ENCODE data around the gene CFAP43. TPM values are rescaled to one million over a fixed set of nuclear protein-coding genes. Genes with fewer than 3 reads are reported as not detected.

The CFAP43 gene
- total and polyA plus RNA-seq, 2 experiments from 2014 or later = 0.24 to 0.44 TPM

- TF ChIP-seq ZNF462 (CRISPR knock-in tag; IDR thresholded peaks at IDR 0.05) = no peak
Observed at GRCh38 chr10:104232613-104233102, 494 bp upstream of the CFAP43 start (continued).

- ATAC-seq (no peak), DNase-seq (ENCODE audit: low spot score) (no peak)
- no peak for TF ChIP-seq JUNB (IDR thresholded peaks at IDR 0.05; ENCODE audit: unreplicated experiment)
- TF ChIP-seq REST (IDR thresholded peaks at IDR 0.05; ENCODE audit: unreplicated experiment) = no peak
- TF ChIP-seq ZNF331 (CRISPR knock-in tag; IDR thresholded peaks at IDR 0.05; ENCODE audit: low read depth) = no peak
- TF ChIP-seq POLR2AphosphoS5 (IDR thresholded peaks at IDR 0.05; ENCODE audit: low read depth) = no peak
- no peak for TF ChIP-seq NANOG (IDR thresholded peaks at IDR 0.05; ENCODE audit: borderline replicate concordance)
- no peak for TF ChIP-seq STAT1 (IDR thresholded peaks at IDR 0.05; ENCODE audit: unreplicated experiment)
- no peak for TF ChIP-seq EZH2 (IDR thresholded peaks at IDR 0.05; ENCODE audit: low read depth, unreplicated experiment)
- TF ChIP-seq ZNF114 (CRISPR knock-in tag; IDR thresholded peaks at IDR 0.05) = no peak
- TF ChIP-seq CTCF (conservative IDR thresholded peaks at IDR 0.05; ENCODE audit: low read depth in 2 of 2) = no peak
- H4K20me1 ChIP-seq (replicated peaks; ENCODE audit: insufficient read depth) = no peaks in the 10 kb centered on the region
- H3K36me3 ChIP-seq (ENCODE audit: insufficient read depth) = no peaks in the 10 kb centered on the region
- no peaks in the 10 kb centered on the region for H3K27me3 ChIP-seq (ENCODE audit: insufficient read depth)
- H3K27ac Mint-ChIP-seq = no peak overlapping the region
- peaks cover 5% of the 10 kb centered on the region; the same call in 1 of the 3 replicates for H3K4me1 Mint-ChIP-seq
- H3K9me2 ChIP-seq (ENCODE audit: insufficient read depth) = no peaks in the 10 kb centered on the region
- 0 out of 2 replicates have a peak, but pooled peaks cover 3% of the 10 kb centered on the region for H3F3A ChIP-seq (replicated peaks; ENCODE audit: low read depth)
- peaks cover 9% of the 10 kb centered on the region; the same call in 2 of the 3 replicates for H3K9me3 Mint-ChIP-seq
- H3K4me1 ChIP-seq (ENCODE audit: insufficient read depth) = peaks cover 11% of the 10 kb centered on the region
- no peaks in the 10 kb centered on the region for H3K27me3 Mint-ChIP-seq (ENCODE audit: insufficient read depth, low read depth, poor library complexity)
- H2AFZ ChIP-seq = no peak overlapping the region
- H3K36me3 Mint-ChIP-seq (ENCODE audit: low read depth) = 0 out of 3 replicates have a peak, but pooled peaks cover 5% of the 10 kb centered on the region
- H3K4me2 ChIP-seq = no peak overlapping the region
- H3K4me3 ChIP-seq = no peak overlapping the region
- H3K27ac ChIP-seq (ENCODE audit: low read depth) = no peak overlapping the region
- H3K4me3 Mint-ChIP-seq = no peak overlapping the region
- no peaks in the 10 kb centered on the region for H3K79me2 ChIP-seq (replicated peaks; ENCODE audit: insufficient read depth)
Observed at GRCh38 chr10:104230490-104230889, 1.7 kb downstream of the CFAP43 start.

Measured in GM23338 (cell line).